PC-3 (cell line): ENCODE data around the gene UBE2D2. TPM values are rescaled to one million over a fixed set of nuclear protein-coding genes. Genes with fewer than 3 reads are reported as not detected.

Experiments
- ATAC-seq: fragments of 200-7000 bp; cut with Tn5 transposase; 2 replicates; pipeline ENCODE4 v1.9.1; 2020; ENCODE audit warnings: mild to moderate bottlenecking, moderate library complexity
- BruUV-seq: library from RNA; stranded (reverse); fragments of 400-500 nt; replicated peaks from 2 replicates; lab custom pipeline; 2021; lab: Mats Ljungman, UMichigan
- CTCF ChIA-PET: fragments of 300-600 bp; sonication (Branson Sonifier 250); formaldehyde crosslinking; loops from one replicate; lab custom pipeline; 2022; ENCODE audit warnings: antibody characterized with exemption; lab: Charles Lee
- POLR2A ChIA-PET: fragments of 300-600 bp; sonication (Branson Sonifier 250); formaldehyde crosslinking; loops from one replicate; lab custom pipeline; 2022; ENCODE audit warnings: antibody characterized with exemption; ENCODE audit not compliant: unreplicated experiment; lab: Charles Lee
- DNase-seq: peaks from one replicate; pipeline ENCODE4 v3.0.0-alpha.2; 2015
- H2AFZ ChIP-seq: fragments of 300-600 bp; sonication (generic); 2 replicates; pipeline ENCODE4 v1.6.0; 2016; ENCODE audit warnings: antibody characterized with exemption, low read length
- H3F3A ChIP-seq: fragments of 300-600 bp; sonication (generic); one replicate; pipeline ENCODE4 v1.6.0; 2017; ENCODE audit warnings: antibody characterized with exemption, low read length, control low read depth, mild to moderate bottlenecking; ENCODE audit not compliant: unreplicated experiment
- H3K27ac ChIP-seq: fragments of 300-600 bp; sonication (generic); 2 replicates; pipeline ENCODE4 v1.5.1; 2016; ENCODE audit warnings: mild to moderate bottlenecking, low read length
- H3K27me3 ChIP-seq: fragments of 300-600 bp; sonication (generic); 2 replicates; pipeline ENCODE4 v1.6.1; 2016; ENCODE audit warnings: low read length, mixed read lengths
- H3K36me3 ChIP-seq: fragments of 300-600 bp; sonication (generic); 2 replicates; pipeline ENCODE4 v1.6.1; 2016; ENCODE audit warnings: low read depth, mixed run types, low read length, mixed read lengths
- H3K4me1 ChIP-seq: fragments of 300-600 bp; sonication (generic); 2 replicates; pipeline ENCODE4 v1.5.1; 2016; ENCODE audit warnings: low read length; ENCODE audit not compliant: insufficient read depth
- H3K4me2 ChIP-seq: fragments of 300-600 bp; sonication (generic); 2 replicates; pipeline ENCODE4 v1.6.0; 2016; ENCODE audit warnings: low read length
- H3K4me3 ChIP-seq: fragments of 300-600 bp; sonication (generic); 2 replicates; pipeline ENCODE4 v1.5.1; 2016; ENCODE audit warnings: mild to moderate bottlenecking, low read length, mixed read lengths
- H3K79me2 ChIP-seq: fragments of 300-600 bp; sonication (generic); 2 replicates; pipeline ENCODE4 v1.6.1; 2017; ENCODE audit warnings: low read length, mixed read lengths
- H3K9ac ChIP-seq: fragments of 300-600 bp; sonication (generic); 2 replicates; pipeline ENCODE4 v1.6.0; 2016; ENCODE audit warnings: mild to moderate bottlenecking, low read length
- H3K9me2 ChIP-seq: fragments of 300-600 bp; sonication (generic); replicated peaks from 2 replicates; pipeline ENCODE4 v1.6.1; 2016; ENCODE audit warnings: mixed run types, low read length, mixed read lengths
- H3K9me3 ChIP-seq: fragments of 300-600 bp; sonication (generic); 2 replicates; pipeline ENCODE4 v1.6.1; 2016; ENCODE audit warnings: low read length, mixed read lengths
- H4K20me1 ChIP-seq: fragments of 300-600 bp; sonication (generic); 2 replicates; pipeline ENCODE4 v1.6.1; 2016; ENCODE audit warnings: low read length, mixed read lengths
- EZH2 ChIP-seq: fragments of 300-600 bp; sonication (generic); IDR thresholded peaks from one replicate; pipeline ENCODE4 v1.6.1; 2017; ENCODE audit warnings: antibody characterized with exemption, mild to moderate bottlenecking, low read length; ENCODE audit not compliant: unreplicated experiment
- EZH2phosphoT487 ChIP-seq: fragments of 300-600 bp; sonication (generic); IDR thresholded peaks from 2 replicates; pipeline ENCODE4 v1.6.1; 2018; ENCODE audit warnings: mild to moderate bottlenecking, antibody characterized with exemption, low read length, borderline replicate concordance
- intact Hi-C: fragments of 100-400 bp; cut with micrococcal nuclease; formaldehyde crosslinking; loops from 2 replicates; pipeline ENCODE4 v1.9.0; 2023
- total RNA-seq: library from RNA; depleted of rRNA; stranded (reverse); fragments of >200 nt; gene quantifications from 2 replicates; pipeline ENCODE4 v1.2.3, GENCODE V29; 2014
- TF ChIP-seq, protein P1 (sequence below): fragments of 300-600 bp; sonication (generic); conservative IDR thresholded peaks from 2 replicates; pipeline ENCODE4 v1.5.1; 2017; ENCODE audit warnings: antibody characterized with exemption, low read depth, mild to moderate bottlenecking, low read length

UBE2D2 gene
- total RNA-seq, 1 experiment from 2014 or later = 98.7 TPM

- no peak overlapping the region for H3K9ac ChIP-seq
- 0 out of 2 replicates have a peak, but pooled peaks cover 12% of the 10 kb centered on the region for H4K20me1 ChIP-seq
- TF ChIP-seq, protein P1, sequence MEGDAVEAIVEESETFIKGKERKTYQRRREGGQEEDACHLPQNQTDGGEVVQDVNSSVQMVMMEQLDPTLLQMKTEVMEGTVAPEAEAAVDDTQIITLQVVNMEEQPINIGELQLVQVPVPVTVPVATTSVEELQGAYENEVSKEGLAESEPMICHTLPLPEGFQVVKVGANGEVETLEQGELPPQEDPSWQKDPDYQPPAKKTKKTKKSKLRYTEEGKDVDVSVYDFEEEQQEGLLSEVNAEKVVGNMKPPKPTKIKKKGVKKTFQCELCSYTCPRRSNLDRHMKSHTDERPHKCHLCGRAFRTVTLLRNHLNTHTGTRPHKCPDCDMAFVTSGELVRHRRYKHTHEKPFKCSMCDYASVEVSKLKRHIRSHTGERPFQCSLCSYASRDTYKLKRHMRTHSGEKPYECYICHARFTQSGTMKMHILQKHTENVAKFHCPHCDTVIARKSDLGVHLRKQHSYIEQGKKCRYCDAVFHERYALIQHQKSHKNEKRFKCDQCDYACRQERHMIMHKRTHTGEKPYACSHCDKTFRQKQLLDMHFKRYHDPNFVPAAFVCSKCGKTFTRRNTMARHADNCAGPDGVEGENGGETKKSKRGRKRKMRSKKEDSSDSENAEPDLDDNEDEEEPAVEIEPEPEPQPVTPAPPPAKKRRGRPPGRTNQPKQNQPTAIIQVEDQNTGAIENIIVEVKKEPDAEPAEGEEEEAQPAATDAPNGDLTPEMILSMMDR = no peak
- TF ChIP-seq EZH2phosphoT487 (no peak), EZH2 (no peak)
- peak overlapping the region; percentile 70 for H2AFZ ChIP-seq
- no peaks in the 10 kb centered on the region for H3K36me3 ChIP-seq
- peak overlapping the region; percentile 85 for H3K4me3 ChIP-seq
- no peak for DNase-seq
- no peaks in the 10 kb centered on the region for H3K9me3 ChIP-seq
- intact Hi-C loops = loop anchor here (1.0 kb wide), 1 partner anchor 10 kb away; no protein-coding TSS in a partner anchor
- H3K4me2 ChIP-seq = peak overlapping the region; percentile 100
- H3K4me1 ChIP-seq = peaks cover 41% of the 10 kb centered on the region
- peaks cover 16% of the 10 kb centered on the region for H3K27me3 ChIP-seq
- no TSS peak for BruUV-seq
- CTCF ChIA-PET = interaction anchor here (0.6 to 1.2 kb wide), 5 partner anchors 9 to 1220 kb away, joined by 3 to 9 read pairs (median 5); no protein-coding TSS in a partner anchor
- peaks cover 1% of the 10 kb centered on the region for H3F3A ChIP-seq
- POLR2A ChIA-PET = interaction anchor here (0.6 to 1.5 kb wide), 4 partner anchors 13 to 342 kb away, joined by 3 to 8 read pairs (median 6); no protein-coding TSS in a partner anchor
- no peak for ATAC-seq
- peaks cover 28% of the 10 kb centered on the region for H3K79me2 ChIP-seq
- H3K9me2 ChIP-seq = no peaks in the 10 kb centered on the region
- H3K27ac ChIP-seq = no peak overlapping the region
These were observed 86.5 kb downstream of the UBE2D2 start for GRCh38 chr5:139647506-139648204.

DNA sequence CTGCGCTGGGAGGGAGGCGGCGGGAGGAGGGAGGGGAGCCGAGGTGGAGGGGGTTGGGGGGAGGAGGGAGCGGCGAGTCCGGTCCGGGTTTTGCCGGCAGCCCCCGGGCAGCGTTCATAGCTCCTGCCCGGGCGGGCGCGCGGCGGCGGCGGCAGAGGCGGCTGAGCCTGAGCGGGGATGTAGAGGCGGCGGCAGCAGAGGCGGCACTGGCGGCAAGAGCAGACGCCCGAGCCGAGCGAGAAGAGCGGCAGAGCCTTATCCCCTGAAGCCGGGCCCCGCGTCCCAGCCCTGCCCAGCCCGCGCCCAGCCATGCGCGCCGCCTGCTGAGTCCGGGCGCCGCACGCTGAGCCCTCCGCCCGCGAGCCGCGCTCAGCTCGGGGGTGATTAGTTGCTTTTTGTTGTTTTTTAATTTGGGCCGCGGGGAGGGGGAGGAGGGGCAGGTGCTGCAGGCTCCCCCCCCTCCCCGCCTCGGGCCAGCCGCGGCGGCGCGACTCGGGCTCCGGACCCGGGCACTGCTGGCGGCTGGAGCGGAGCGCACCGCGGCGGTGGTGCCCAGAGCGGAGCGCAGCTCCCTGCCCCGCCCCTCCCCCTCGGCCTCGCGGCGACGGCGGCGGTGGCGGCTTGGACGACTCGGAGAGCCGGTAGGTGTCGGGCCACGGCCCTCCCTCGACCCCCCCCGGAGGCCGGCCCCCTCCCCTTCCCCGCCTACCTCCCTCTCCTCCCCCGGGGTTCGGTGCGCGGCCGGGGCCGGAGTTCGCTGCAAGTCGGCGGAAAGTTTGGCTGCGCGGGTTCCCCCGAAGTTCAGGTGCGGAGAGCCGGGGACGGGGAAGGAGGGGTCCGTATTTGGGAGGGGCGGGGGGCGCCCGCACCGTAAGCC, 87.3 kb downstream of the UBE2D2 start, which contains the start of gene CXXC5:
CXXC5 (plus strand) TSS at position 145 of the 877 bp plus-strand sequence. CDS start 32,175 bp downstream, outside the sequence.
- H3K27ac ChIP-seq = no peak within 1 kb of the TSS
- no TSS peak for BruUV-seq
- H4K20me1 ChIP-seq = 0 out of 2 replicates have a peak, but pooled peaks cover 12% of the 10 kb centered on the region
- H3K9ac ChIP-seq = peak within 1 kb of the TSS; percentile 32; the same call in 1 of the 2 replicates
- ChIA-PET POLR2A (interaction anchor here (0.6 to 1.5 kb wide), 3 partner anchors 12 to 343 kb away, joined by 4 to 8 read pairs (median 8); no protein-coding TSS in a partner anchor), CTCF (interaction anchor here (0.6 to 1.2 kb wide), 5 partner anchors 10 to 1221 kb away, joined by 3 to 9 read pairs (median 5); no protein-coding TSS in a partner anchor)
- H2AFZ ChIP-seq = peak within 1 kb of the TSS; percentile 85
- TF ChIP-seq, protein P1 = no peak
- TF ChIP-seq EZH2phosphoT487 (no peak), EZH2 (no peak)
- no peaks in the 10 kb centered on the region for H3K9me2 ChIP-seq
- H3K4me3 ChIP-seq = peak within 1 kb of the TSS; percentile 85
- peak within 1 kb of the TSS; percentile 100 for H3K4me2 ChIP-seq
- intact Hi-C loops = loop anchor here (1.0 kb wide), 1 partner anchor 11 kb away; no protein-coding TSS in a partner anchor
- peaks cover 3% of the 10 kb centered on the region for H3F3A ChIP-seq
- H3K27me3 ChIP-seq = peaks cover 16% of the 10 kb centered on the region
- peak; percentile 56 for ATAC-seq
- no peaks in the 10 kb centered on the region for H3K9me3 ChIP-seq
- H3K79me2 ChIP-seq = peaks cover 36% of the 10 kb centered on the region
- peak; percentile 75 for DNase-seq
- peaks cover 37% of the 10 kb centered on the region for H3K4me1 ChIP-seq
- no peaks in the 10 kb centered on the region for H3K36me3 ChIP-seq
